Mesodermal cell (in vitro differentiated cells): ENCODE results near the gene TRIM9.

Experiments used
- H3K27ac ChIP-seq: 2 replicates; pipeline ENCODE4 v1.7.0; 2013; ENCODE audit warnings: mild to moderate bottlenecking, low read depth, low read length, moderate library complexity; ENCODE audit not compliant: severe bottlenecking
- H3K36me3 ChIP-seq: 2 replicates; pipeline ENCODE4 v1.7.1; 2013; ENCODE audit warnings: mild to moderate bottlenecking, low read length, moderate library complexity; ENCODE audit not compliant: control insufficient read depth, insufficient read depth
- H3K4me1 ChIP-seq: one replicate; pipeline ENCODE4 v1.7.1; 2013; ENCODE audit warnings: mild to moderate bottlenecking, low read length; ENCODE audit not compliant: insufficient read depth, control insufficient read depth, poor library complexity, severe bottlenecking
- H3K4me3 ChIP-seq: 2 replicates; pipeline ENCODE4 v1.7.0; 2013; ENCODE audit warnings: low read length, control low read depth, mild to moderate bottlenecking; ENCODE audit not compliant: insufficient read depth, poor library complexity, severe bottlenecking; ENCODE audit errors: extremely low read depth
- H3K9me3 ChIP-seq: 2 replicates; pipeline ENCODE4 v1.7.1; 2013; ENCODE audit warnings: mild to moderate bottlenecking, low read length, moderate library complexity; ENCODE audit not compliant: control insufficient read depth
- WGBS, 2 experiments: methylation state at CpG; one replicate each; pipeline ENCODE4 v1.1.5; 2013; ENCODE audit warnings: missing lambda C conversion rate in 2 of 2; ENCODE audit not compliant: insufficient coverage in 2 of 2; 5-methylcytosine and 5-hydroxymethylcytosine counted together

The TRIM9 gene

GRCh38 chr14:51059032-51059431 lies 35.9 kb downstream of the TRIM9 start:
- Histone ChIP-seq H3K36me3 (no peaks in the 10 kb centered on the region), H3K4me3 (no peak overlapping the region), H3K4me1 (no peaks in the 10 kb centered on the region), H3K9me3 (no peaks in the 10 kb centered on the region), H3K27ac (no peak overlapping the region)
- 50 to 100% methylated on average over 1 to 2 of the region's 2 CpGs for WGBS, 2 experiments

- Histone ChIP-seq H3K36me3 (no peaks in the 10 kb centered on the region), H3K9me3 (no peaks in the 10 kb centered on the region), H3K27ac (no peak overlapping the region), H3K4me3 (no peak overlapping the region), H3K4me1 (no peaks in the 10 kb centered on the region)
- WGBS, 2 experiments, result 100% methylated on average over 1 to 2 of the region's 4 CpGs
Observed at GRCh38 chr14:51058382-51058781, 36.5 kb downstream of the TRIM9 start.

- Histone ChIP-seq H3K4me3 (no peak overlapping the region), H3K4me1 (no peaks in the 10 kb centered on the region), H3K27ac (no peak overlapping the region), H3K9me3 (no peaks in the 10 kb centered on the region), H3K36me3 (no peaks in the 10 kb centered on the region)
Observed at GRCh38 chr14:51056421-51056820, 38.5 kb downstream of the TRIM9 start.

- WGBS, 2 experiments, result no CpG with 5 or more reads among the region's 2 CpGs
- no peaks in the 10 kb centered on the region for H3K4me1 ChIP-seq
- no peak overlapping the region for H3K4me3 ChIP-seq
- no peak overlapping the region for H3K27ac ChIP-seq
- no peaks in the 10 kb centered on the region for H3K36me3 ChIP-seq
- H3K9me3 ChIP-seq, result no peaks in the 10 kb centered on the region
Observed at GRCh38 chr14:51053157-51053556, 41.7 kb downstream of the TRIM9 start.

- WGBS, 2 experiments, result 100% methylated on average over 1 to 2 of the region's 3 CpGs
- Histone ChIP-seq H3K36me3 (no peaks in the 10 kb centered on the region), H3K4me1 (no peaks in the 10 kb centered on the region), H3K4me3 (no peak overlapping the region), H3K9me3 (no peaks in the 10 kb centered on the region), H3K27ac (no peak overlapping the region)
Observed at GRCh38 chr14:51044961-51045360, 49.9 kb downstream of the TRIM9 start.

GRCh38 chr14:51041883-51042282 lies 53.0 kb downstream of the TRIM9 start:
- H3K9me3 ChIP-seq, result no peaks in the 10 kb centered on the region
- no peaks in the 10 kb centered on the region for H3K36me3 ChIP-seq
- no peak overlapping the region for H3K27ac ChIP-seq
- no peaks in the 10 kb centered on the region for H3K4me1 ChIP-seq
- 54 to 83% methylated on average over 3 to 4 of the region's 5 CpGs for WGBS, 2 experiments
- no peak overlapping the region for H3K4me3 ChIP-seq

GRCh38 chr14:51041108-51041531 lies 53.8 kb downstream of the TRIM9 start:
- no peak overlapping the region for H3K4me3 ChIP-seq
- no peak overlapping the region for H3K27ac ChIP-seq
- no peaks in the 10 kb centered on the region for H3K36me3 ChIP-seq
- H3K9me3 ChIP-seq, result no peaks in the 10 kb centered on the region
- no peaks in the 10 kb centered on the region for H3K4me1 ChIP-seq
- 60 to 71% methylated on average over 3 to 5 of the region's 5 CpGs for WGBS, 2 experiments

- H3K4me1 ChIP-seq, result no peaks in the 10 kb centered on the region
- no peak overlapping the region for H3K27ac ChIP-seq
- H3K4me3 ChIP-seq, result no peak overlapping the region
- H3K36me3 ChIP-seq, result no peaks in the 10 kb centered on the region
- WGBS, 2 experiments, result 95 to 100% methylated on average over 3 to 7 of the region's 7 CpGs
- no peaks in the 10 kb centered on the region for H3K9me3 ChIP-seq
Observed at GRCh38 chr14:51039252-51039651, 55.7 kb downstream of the TRIM9 start.

GRCh38 chr14:51035611-51036192 lies 59.2 kb downstream of the TRIM9 start:
- no peaks in the 10 kb centered on the region for H3K4me1 ChIP-seq
- no peaks in the 10 kb centered on the region for H3K9me3 ChIP-seq
- no peak overlapping the region for H3K27ac ChIP-seq
- 59 to 75% methylated on average over 7 of the region's 9 CpGs for WGBS, 2 experiments
- H3K36me3 ChIP-seq, result no peaks in the 10 kb centered on the region
- H3K4me3 ChIP-seq, result no peak overlapping the region

- 83 to 89% methylated on average over 9 to 13 of the region's 16 CpGs for WGBS, 2 experiments
- Histone ChIP-seq H3K9me3 (no peaks in the 10 kb centered on the region), H3K4me3 (no peak overlapping the region), H3K4me1 (no peaks in the 10 kb centered on the region), H3K36me3 (no peaks in the 10 kb centered on the region), H3K27ac (no peak overlapping the region)
Observed at GRCh38 chr14:51028851-51029754, 65.8 kb downstream of the TRIM9 start.

GRCh38 chr14:51028361-51028760 lies 66.5 kb downstream of the TRIM9 start:
- no peaks in the 10 kb centered on the region for H3K9me3 ChIP-seq
- H3K4me3 ChIP-seq, result no peak overlapping the region
- H3K36me3 ChIP-seq, result no peaks in the 10 kb centered on the region
- 80 to 87% methylated on average over 4 of the region's 4 CpGs for WGBS, 2 experiments
- no peak overlapping the region for H3K27ac ChIP-seq
- H3K4me1 ChIP-seq, result no peaks in the 10 kb centered on the region
